Tibial artery (tissue), 4 donors: ENCODE data around the gene SAP30L.

ENCODE experiments used
- DNase-seq, 2 donors: peaks; one replicate each; pipeline ENCODE4 v3.0.0-alpha.2; 2019
- H3K27ac ChIP-seq, 2 donors: fragments of 200-600 bp; sonication (generic) in 1 of 2; 1 replicate in 1 of 2; 2 replicates in 1 of 2; pipeline ENCODE4 v1.5.1; 2018 to 2019; ENCODE audit warnings: mild to moderate bottlenecking in 1 of 2
- H3K27me3 ChIP-seq, 2 donors: fragments of 200-600 bp; sonication (generic) in 1 of 2; one replicate each; pipeline versions ENCODE4 v1.5.1 to v1.6.0; 2016 to 2019
- H3K36me3 ChIP-seq, 3 donors: fragments of 200-600 bp; sonication (generic) in 2 of 3; one replicate each; pipeline ENCODE4 v1.5.1; 2016 to 2019; ENCODE audit warnings: mild to moderate bottlenecking in 2 of 3
- H3K4me1 ChIP-seq, 4 donors: fragments of 200-600 bp; sonication (generic) in 2 of 4; 1 replicate in 3 of 4; 2 replicates in 1 of 4; pipeline ENCODE4 v1.5.1; 2016 to 2019
- H3K4me3 ChIP-seq, 2 donors: fragments of 200-600 bp; sonication (generic) in 1 of 2; 1 replicate in 1 of 2; 2 replicates in 1 of 2; pipeline ENCODE4 v1.5.1; 2018 to 2019; ENCODE audit warnings: mild to moderate bottlenecking in 2 of 2
- H3K9me3 ChIP-seq, 3 donors: fragments of 200-600 bp; sonication (generic) in 1 of 3; one replicate each; pipeline ENCODE4 v1.5.1; 2016 to 2019
- CTCF ChIP-seq, 2 experiments: fragments of 200-600 bp in 1 of 2; fragments of 450-650 bp in 1 of 2; IDR thresholded peaks; one replicate each; pipeline ENCODE4 v1.5.1; 2017 to 2019; ENCODE audit warnings: antibody characterized with exemption in 2 of 2, mild to moderate bottlenecking in 1 of 2, moderate library complexity in 1 of 2
- intact Hi-C: fragments of 100-400 bp; cut with DNase I; formaldehyde crosslinking; loops from one replicate; pipeline ENCODE4 v1.15.0; 2023; ENCODE audit warnings: low total_unique reads

The SAP30L gene

GRCh38 chr5:154406231-154406630 is 39.6 kb upstream of the SAP30L start:
- H3K9me3 ChIP-seq = no peaks in the 10 kb centered on the region
- no peak for DNase-seq
- H3K4me3 ChIP-seq = no peak overlapping the region
- no peaks in the 10 kb centered on the region for H3K27me3 ChIP-seq
- intact Hi-C loops = loop anchor here (10.0 kb wide), 1 partner anchor 221 kb away; no protein-coding TSS in a partner anchor
- peaks cover 6 to 19% (median 6%) of the 10 kb centered on the region in 3 donors for H3K36me3 ChIP-seq
- H3K4me1 ChIP-seq = peaks cover 0 to 11% (median 4%) of the 10 kb centered on the region in 4 donors
- TF ChIP-seq CTCF (IDR thresholded peaks at IDR 0.05) = no peak
- H3K27ac ChIP-seq = no peak overlapping the region

- Histone ChIP-seq H3K27me3 (no peaks in the 10 kb centered on the region), H3K4me3 (no peak overlapping the region), H3K9me3 (no peaks in the 10 kb centered on the region), H3K36me3 (peaks cover 9 to 25% (median 9%) of the 10 kb centered on the region in 3 donors), H3K27ac (no peak overlapping the region), H3K4me1 (peaks cover 0 to 11% (median 4%) of the 10 kb centered on the region in 4 donors)
- no peak for TF ChIP-seq CTCF (IDR thresholded peaks at IDR 0.05)
- intact Hi-C loops = loop anchor here (10.0 kb wide), 1 partner anchor 222 kb away; no protein-coding TSS in a partner anchor
- no peak for DNase-seq
Measured at GRCh38 chr5:154406826-154407225, 39.0 kb upstream of the SAP30L start.

- H3K4me3 ChIP-seq = no peak overlapping the region
- no peaks in the 10 kb centered on the region for H3K9me3 ChIP-seq
- H3K36me3 ChIP-seq = peaks cover 9 to 36% (median 21%) of the 10 kb centered on the region in 3 donors
- peaks cover 0 to 11% (median 4%) of the 10 kb centered on the region in 4 donors for H3K4me1 ChIP-seq
- DNase-seq = no peak
- intact Hi-C loops = loop anchor here (10.0 kb wide), 1 partner anchor 224 kb away; no protein-coding TSS in a partner anchor
- no peaks in the 10 kb centered on the region for H3K27me3 ChIP-seq
- H3K27ac ChIP-seq = no peak overlapping the region
- no peak for TF ChIP-seq CTCF (IDR thresholded peaks at IDR 0.05)
Measured at GRCh38 chr5:154408811-154409210, 37.0 kb upstream of the SAP30L start.

- Histone ChIP-seq H3K36me3 (peaks cover 9 to 36% (median 21%) of the 10 kb centered on the region in 3 donors), H3K27me3 (no peaks in the 10 kb centered on the region), H3K9me3 (no peaks in the 10 kb centered on the region), H3K4me1 (peaks cover 0 to 11% (median 4%) of the 10 kb centered on the region in 4 donors), H3K4me3 (no peak overlapping the region), H3K27ac (no peak overlapping the region)
- DNase-seq = no peak
- intact Hi-C loops = loop anchor here (10.0 kb wide), 1 partner anchor 225 kb away; no protein-coding TSS in a partner anchor
- TF ChIP-seq CTCF (IDR thresholded peaks at IDR 0.05) = no peak
Measured at GRCh38 chr5:154409230-154409840, 36.5 kb upstream of the SAP30L start.

GRCh38 chr5:154410008-154410407 is 35.8 kb upstream of the SAP30L start:
- intact Hi-C loops = no loop called here
- TF ChIP-seq CTCF (IDR thresholded peaks at IDR 0.05) = no peak
- Histone ChIP-seq H3K4me3 (no peak overlapping the region), H3K4me1 (peaks cover 0 to 6% (median under 1%) of the 10 kb centered on the region in 4 donors), H3K9me3 (no peaks in the 10 kb centered on the region), H3K36me3 (peaks cover 9 to 36% (median 21%) of the 10 kb centered on the region in 3 donors), H3K27ac (no peak overlapping the region), H3K27me3 (no peaks in the 10 kb centered on the region)
- no peak for DNase-seq
